Stimulated activated CD8-positive, alpha-beta memory T cell treated with anti-CD3 and anti-CD28 coated beads, Interleukin-7, amount 100 ng/mL, for 4 hours (primary cell): Measurements from ENCODE around the gene AK1.
A peak's percentile ranks its signal among the peaks of the same experiment; 100 is the strongest.

Experiments used
- DNase-seq, 2 donors: peaks; one replicate each; pipeline ENCODE4 v3.0.0-alpha.2; 2020; ENCODE audit warnings: low read depth in 2 of 2

Gene AK1

GRCh38 chr9:127867356-127868277 is 9.9 kb downstream of the AK1 start:
- DNase-seq = no peak

- no peak for DNase-seq
Observed at GRCh38 chr9:127866535-127866934, 10.9 kb downstream of the AK1 start.

- no peak for DNase-seq
Observed at GRCh38 chr9:127865645-127866464, 11.6 kb downstream of the AK1 start.

- no peak for DNase-seq
Observed at GRCh38 chr9:127863191-127863621, 14.3 kb downstream of the AK1 start.

- DNase-seq = peak; percentile 16 to 51
Observed at GRCh38 chr9:127862075-127863011, 15.1 kb downstream of the AK1 start.

- DNase-seq = no peak
Observed at GRCh38 chr9:127860779-127861178, 16.7 kb downstream of the AK1 start.

GRCh38 chr9:127860260-127860659 is 17.2 kb downstream of the AK1 start:
- no peak for DNase-seq

GRCh38 chr9:127858041-127858512 is 19.4 kb downstream of the AK1 start:
- no peak for DNase-seq

GRCh38 chr9:127857278-127857677 is 20.2 kb downstream of the AK1 start:
- DNase-seq = no peak

GRCh38 chr9:127856729-127857116 is 20.8 kb downstream of the AK1 start:
- no peak for DNase-seq

GRCh38 chr9:127856094-127856728 is 21.3 kb downstream of the AK1 start:
- no peak for DNase-seq

GRCh38 chr9:127855522-127855921 is 22.0 kb downstream of the AK1 start:
- no peak for DNase-seq

GRCh38 chr9:127854960-127855359 is 22.5 kb downstream of the AK1 start:
- DNase-seq = no peak

GRCh38 chr9:127854184-127854806 is 23.2 kb downstream of the AK1 start, which contains the start of gene ENG:
Gene ENG (minus strand): TSS chr9:127854658. CDS start chr9:127854355, 303 bp downstream.
- DNase-seq = no peak

GRCh38 chr9:127853312-127854183 is 23.9 kb downstream of the AK1 start:
- DNase-seq = no peak

GRCh38 chr9:127852829-127853228 is 24.6 kb downstream of the AK1 start:
- no peak for DNase-seq

- DNase-seq = no peak
Observed at GRCh38 chr9:127850286-127850830, 27.1 kb downstream of the AK1 start.

- no peak for DNase-seq
Observed at GRCh38 chr9:127848756-127849504, 28.5 kb downstream of the AK1 start.
